ENCODE results near the gene NRP1. TPM values are rescaled to one million over a fixed set of nuclear protein-coding genes. Genes with fewer than 3 reads are reported as not detected.

NRP1 gene
- total RNA-seq, 4 donors from 2014 or later = 91.8 to 175 (median 142) TPM

- no peak for TF ChIP-seq CTCF (IDR thresholded peaks at IDR 0.05; ENCODE audit: low read depth)
Measured at GRCh38 chr10:33336582-33337325, 2.3 kb upstream of the NRP1 start.

DNA sequence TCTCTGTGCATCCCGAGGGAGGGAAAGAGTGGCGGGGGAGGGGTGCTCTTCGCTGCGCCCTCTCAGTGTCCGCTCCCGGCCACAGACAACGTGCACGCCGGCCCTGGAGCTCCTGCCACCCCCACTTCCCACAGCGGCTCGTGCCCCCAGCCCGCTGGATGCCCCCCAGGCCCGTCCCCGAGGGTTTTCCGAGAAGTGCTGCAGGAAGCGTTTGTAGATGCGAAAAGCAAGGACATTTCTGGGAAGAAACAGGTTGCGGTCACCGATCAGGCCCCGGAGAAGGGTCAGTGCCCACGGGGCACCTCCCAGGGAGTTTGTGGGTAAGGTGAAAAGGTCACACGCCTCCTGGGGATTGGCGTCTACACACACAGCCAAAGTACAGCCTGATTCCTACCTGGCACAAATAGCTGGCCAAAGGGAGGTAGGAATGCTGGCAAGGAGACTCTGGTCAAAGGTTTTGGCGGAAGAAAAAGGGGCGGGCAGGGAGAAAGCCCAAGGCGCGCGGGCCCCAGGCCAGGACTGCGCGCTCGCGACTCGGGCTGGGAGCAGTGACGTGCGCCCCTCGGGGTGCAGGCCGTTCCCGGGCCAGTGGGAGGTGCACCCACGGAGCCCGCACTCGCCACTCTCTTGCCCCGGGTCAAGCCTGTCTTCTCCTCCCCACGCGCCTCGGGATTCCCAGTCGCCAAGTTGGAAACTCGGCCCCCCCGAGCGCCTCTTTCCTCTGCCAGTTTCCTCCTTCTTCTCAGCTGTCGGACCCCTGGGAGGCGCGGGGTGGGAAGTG, 1.5 kb upstream of the NRP1 start:
- TF ChIP-seq CTCF (IDR thresholded peaks at IDR 0.05; ENCODE audit: low read depth) = no peak

DNA sequence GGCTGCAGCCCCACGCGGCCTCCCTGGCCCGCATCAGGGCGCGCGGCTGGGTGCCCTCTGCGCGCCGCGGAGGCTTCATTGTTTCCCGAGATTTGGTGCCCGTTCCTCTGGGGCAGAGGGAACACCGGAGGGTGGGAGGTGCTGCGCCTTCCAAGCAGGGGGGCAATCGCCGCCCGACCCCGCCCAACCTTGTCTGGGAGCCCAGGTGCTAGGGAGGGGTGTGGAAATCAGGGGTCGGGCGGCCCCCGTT, 1.0 kb upstream of the NRP1 start:
- no peak for TF ChIP-seq CTCF (IDR thresholded peaks at IDR 0.05; ENCODE audit: low read depth)

DNA sequence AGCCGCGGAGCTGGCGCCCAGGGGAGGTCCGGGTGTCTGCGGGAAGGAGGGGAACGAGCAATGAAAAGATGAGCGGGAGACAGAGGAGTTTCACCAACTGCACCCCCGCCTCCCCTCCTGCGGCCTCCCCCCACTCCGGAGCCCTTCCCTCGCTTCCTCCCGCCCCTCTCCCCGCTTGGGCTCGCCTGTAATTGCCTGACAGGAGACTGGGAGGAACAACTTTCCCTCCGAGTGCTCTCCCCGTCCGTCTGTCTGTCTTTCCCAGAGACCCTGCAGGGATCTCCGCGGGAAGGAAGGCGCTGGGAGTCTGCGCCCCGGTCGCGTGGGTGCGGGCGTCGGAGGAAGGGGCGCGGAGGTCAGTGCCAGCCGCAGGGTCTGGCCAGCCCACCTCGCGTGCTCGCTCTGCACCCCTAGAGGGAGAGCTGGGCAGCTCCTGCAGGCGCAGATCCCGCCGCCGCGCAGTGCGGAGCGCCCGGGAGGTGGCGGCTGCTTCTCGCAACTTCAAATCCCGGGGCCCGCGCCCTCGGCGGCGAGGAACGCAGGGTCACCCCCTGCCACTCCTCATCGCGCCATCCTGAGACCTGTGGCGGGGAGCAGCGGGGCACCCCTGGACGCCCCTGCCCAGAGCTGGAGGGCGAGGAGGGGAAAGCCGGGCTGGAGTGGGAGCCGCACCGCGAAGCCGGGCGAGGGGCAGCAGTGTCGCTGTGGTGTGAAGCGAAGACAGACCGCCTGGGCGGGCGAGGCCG, 511 bp upstream of the NRP1 start:
- no peak for TF ChIP-seq CTCF (IDR thresholded peaks at IDR 0.05; ENCODE audit: low read depth)

DNA sequence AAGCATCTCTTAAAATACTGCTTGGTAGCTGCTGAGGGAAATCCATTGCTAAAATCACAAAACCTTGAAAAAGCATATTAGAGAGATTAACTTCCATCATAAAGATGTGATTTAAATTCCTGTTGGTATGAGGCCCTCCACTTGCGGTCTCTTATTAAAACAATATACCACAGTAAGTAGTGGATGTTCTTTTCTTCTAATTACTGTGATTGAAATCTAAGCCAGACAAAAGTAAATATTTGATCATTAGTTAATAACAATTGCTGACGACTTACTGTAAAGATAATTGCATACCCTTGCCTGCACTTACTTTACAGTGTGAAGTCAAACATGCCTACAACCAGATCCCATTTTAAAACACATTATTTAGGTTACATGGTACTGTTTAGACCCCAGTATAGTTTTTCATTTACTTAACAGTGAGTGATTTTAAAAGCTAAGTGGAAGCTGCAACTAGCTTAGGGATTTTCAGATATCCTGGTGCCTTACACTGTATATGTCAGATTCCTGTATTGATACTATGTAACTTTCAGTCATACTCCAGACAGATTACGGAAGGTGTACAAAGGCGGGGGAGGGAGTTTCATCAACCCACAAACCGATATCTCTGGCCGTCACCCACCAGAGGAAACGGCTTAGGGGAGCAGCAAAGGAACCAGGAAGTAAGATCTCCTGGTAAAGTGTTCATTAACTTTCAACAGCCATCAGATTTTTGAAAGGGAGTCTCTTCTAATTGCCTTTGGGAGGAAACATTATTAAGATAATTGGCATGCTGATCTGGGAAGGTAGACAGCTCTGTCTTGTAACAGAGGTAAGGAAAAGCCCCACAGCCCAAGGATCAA, 986 bp downstream of the NRP1 start:
- TF ChIP-seq CTCF (IDR thresholded peaks at IDR 0.05; ENCODE audit: low read depth) = no peak

DNA sequence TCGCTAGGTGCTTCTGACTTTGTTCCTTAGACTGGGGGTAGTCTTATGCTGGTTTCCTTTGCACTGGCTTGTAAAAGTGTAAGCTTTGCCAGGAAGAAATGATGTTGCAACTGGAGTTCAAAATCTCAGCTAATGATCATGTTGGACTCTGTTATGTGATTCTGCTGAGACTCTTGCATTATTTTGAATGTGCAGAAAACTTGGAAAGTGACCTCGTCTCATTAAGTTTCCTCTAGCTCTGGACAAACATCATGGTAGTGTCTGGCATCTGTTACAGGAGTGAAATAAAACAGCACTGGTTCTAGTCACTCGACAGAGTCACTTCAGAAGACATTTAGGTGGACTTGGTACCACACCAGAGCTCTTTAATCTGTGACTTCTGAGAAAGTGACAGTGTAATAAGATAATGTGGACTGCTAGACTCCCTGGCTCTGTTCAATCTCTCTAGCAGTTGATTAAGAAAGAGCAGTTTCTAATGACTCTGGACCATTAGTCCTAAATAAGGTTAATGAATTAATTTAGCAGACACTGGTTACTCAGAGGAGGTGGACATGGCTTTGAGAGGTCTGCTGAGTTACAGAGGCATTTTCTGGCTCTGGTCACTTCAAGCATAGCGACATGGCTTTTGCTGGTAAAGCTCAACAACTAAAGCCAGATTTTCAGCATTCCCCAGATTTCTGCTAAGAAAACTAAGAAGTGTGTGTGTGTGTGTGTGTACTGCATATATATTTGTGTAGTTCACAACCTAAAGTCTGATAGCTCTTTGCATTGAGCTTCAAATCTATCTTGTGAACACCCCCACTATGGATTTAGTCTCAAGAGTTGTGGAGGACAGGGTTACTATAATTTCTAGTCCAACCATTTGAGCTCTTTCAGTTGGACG, 2.0 kb downstream of the NRP1 start:
- no peak for TF ChIP-seq CTCF (IDR thresholded peaks at IDR 0.05; ENCODE audit: low read depth)
